ENCODE results near the gene PRIM2.
"Not testable (repeated sequence)": the region's sequence is repeated elsewhere in the genome, so short reads cannot be mapped to it uniquely, and the experiment has no call there.

GRCh38 chr6:57489887-57490286 is 172.5 kb downstream of the PRIM2 start:
- TF ChIP-seq ZNF274 (IDR thresholded peaks at IDR 0.05; ENCODE audit: insufficient read depth, insufficient read length); CTCF (IDR thresholded peaks at IDR 0.05 in 2 of 3, conservative IDR thresholded peaks at IDR 0.05 in 1 of 3; ENCODE audit: control insufficient read depth in 2 of 3, extremely low read depth in 1 of 3, insufficient read depth in 1 of 3, low read depth in 3 of 3, low read length in 3 of 3); TAF1 (IDR thresholded peaks at IDR 0.05; ENCODE audit: borderline replicate concordance, low read depth, low read length); POLR2AphosphoS5 (IDR thresholded peaks at IDR 0.05; ENCODE audit: low read length); NFIC (IDR thresholded peaks at IDR 0.05; ENCODE audit: low read depth, low read length); ZNF217 (IDR thresholded peaks at IDR 0.05): not testable (repeated sequence)
